NCI-H2081 treated with DMSO at 0.1 percent for 48 hours (cell line): Measurements from ENCODE around the gene OR4K17.
"Not testable (repeated sequence)": the region's sequence is repeated elsewhere in the genome, so short reads cannot be mapped to it uniquely, and the experiment has no call there.

Experiments used
- DNase-seq: peaks from one replicate; lab custom pipeline; 2025; lab: John Stamatoyannopoulos, UW

Gene OR4K17

GRCh38 chr14:20110438-20110837, at the start of gene OR4K17:
TSS of gene OR4K17 (plus strand) at chr14:20110739. CDS start at chr14:20117500, 6,761 bp downstream.
- DNase-seq: no peak

- no peak for DNase-seq
Measured at GRCh38 chr14:20092050-20092449, 18.5 kb upstream of the OR4K17 start.

- DNase-seq: no peak
Measured at GRCh38 chr14:20093442-20093841, 17.1 kb upstream of the OR4K17 start.

- DNase-seq: not testable (repeated sequence)
Measured at GRCh38 chr14:20098926-20099770, 11.4 kb upstream of the OR4K17 start.

GRCh38 chr14:20112321-20112720, 1.8 kb downstream of the OR4K17 start:
- no peak for DNase-seq

- DNase-seq: no peak
Measured at GRCh38 chr14:20116748-20117147, 6.2 kb downstream of the OR4K17 start.

GRCh38 chr14:20118795-20119194, 8.3 kb downstream of the OR4K17 start:
- no peak for DNase-seq

GRCh38 chr14:20138520-20138919, 28.0 kb downstream of the OR4K17 start, which contains the start of gene OR4N5:
TSS of gene OR4N5 (plus strand) at chr14:20138820. CDS start at chr14:20143736, 4,916 bp downstream.
- DNase-seq: no peak

- DNase-seq: no peak
Measured at GRCh38 chr14:20143911-20144310, 33.4 kb downstream of the OR4K17 start.

- no peak for DNase-seq
Measured at GRCh38 chr14:20144820-20145219, 34.3 kb downstream of the OR4K17 start.

GRCh38 chr14:20164462-20164861, 53.9 kb downstream of the OR4K17 start:
- DNase-seq: no peak

GRCh38 chr14:20167091-20167490, 56.6 kb downstream of the OR4K17 start:
- DNase-seq: no peak

GRCh38 chr14:20169852-20170251, 59.3 kb downstream of the OR4K17 start:
- DNase-seq: not testable (repeated sequence)
